ENCODE results near the gene TMTC2.

Gene TMTC2

DNA sequence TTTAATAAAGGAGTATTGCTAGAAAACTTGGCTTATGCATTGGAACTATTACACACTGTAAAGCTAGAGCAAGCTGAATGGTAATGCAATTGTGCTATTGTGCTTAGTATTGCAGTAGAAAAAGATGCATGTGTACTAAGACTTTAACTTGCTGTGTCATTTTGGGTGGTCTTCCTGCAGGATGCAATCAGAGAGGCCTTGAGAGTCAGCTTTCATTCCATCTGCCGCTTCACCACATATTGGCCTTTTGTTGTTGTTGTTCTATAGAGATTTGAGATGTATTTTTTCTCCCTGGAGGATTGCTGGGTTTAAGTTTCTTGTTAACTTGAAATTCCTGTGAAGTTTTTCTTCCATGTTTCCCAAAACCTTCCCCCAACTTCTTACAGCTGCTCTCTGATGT, 449.7 kb downstream of the TMTC2 start:
- Histone ChIP-seq H3K4me1 (ENCODE audit: control extremely low read depth in 1 of 4, control insufficient read depth in 4 of 4, insufficient read depth in 4 of 4, low read length in 3 of 4) (no peaks in the 10 kb centered on the region), H3K27ac (ENCODE audit: insufficient read depth in 1 of 2, low read depth in 1 of 2, low read length in 2 of 2, poor library complexity in 1 of 2, severe bottlenecking in 2 of 2) (no peak overlapping the region), H3K4me3 (ENCODE audit: control insufficient read depth in 1 of 7, extremely low read depth in 1 of 7, insufficient read depth in 4 of 7, low read depth in 2 of 7, low read length in 6 of 7) (no peak overlapping the region), H3K36me3 (ENCODE audit: control insufficient read depth in 4 of 4, insufficient read depth in 4 of 4, low read length in 3 of 4) (no peaks in the 10 kb centered on the region), H3K27me3 (replicated peaks in 2 of 5; ENCODE audit: control insufficient read depth in 4 of 5, insufficient read depth in 5 of 5, low read length in 4 of 5) (no peaks in the 10 kb centered on the region), H3K9me3 (ENCODE audit: control extremely low read depth in 1 of 5, control insufficient read depth in 4 of 5, insufficient read depth in 2 of 5, low read depth in 1 of 5, low read length in 4 of 5) (peaks cover 0 to 6% (median 0%) of the 10 kb centered on the region in 5 experiments)
- ChIA-PET POLR2A (no interaction called here), CTCF (interaction anchor here (1.0 kb wide), 1 partner anchor 9 kb away, joined by 3 read pairs; no protein-coding TSS in a partner anchor)
- no CpG with 5 or more reads among the region's 1 CpG for WGBS (ENCODE audit: insufficient coverage)
- no peak for DNase-seq

- Histone ChIP-seq H3K4me1 (ENCODE audit: control extremely low read depth in 1 of 4, control insufficient read depth in 4 of 4, insufficient read depth in 4 of 4, low read length in 3 of 4) (no peaks in the 10 kb centered on the region), H3K27me3 (replicated peaks in 2 of 5; ENCODE audit: control insufficient read depth in 4 of 5, insufficient read depth in 5 of 5, low read length in 4 of 5) (no peaks in the 10 kb centered on the region), H3K27ac (ENCODE audit: insufficient read depth in 1 of 2, low read depth in 1 of 2, low read length in 2 of 2, poor library complexity in 1 of 2, severe bottlenecking in 2 of 2) (no peak overlapping the region), H3K9me3 (ENCODE audit: control extremely low read depth in 1 of 5, control insufficient read depth in 4 of 5, insufficient read depth in 2 of 5, low read depth in 1 of 5, low read length in 4 of 5) (peaks cover 0 to 6% (median 0%) of the 10 kb centered on the region in 5 experiments), H3K4me3 (ENCODE audit: control insufficient read depth in 1 of 7, extremely low read depth in 1 of 7, insufficient read depth in 4 of 7, low read depth in 2 of 7, low read length in 6 of 7) (no peak overlapping the region), H3K36me3 (ENCODE audit: control insufficient read depth in 4 of 4, insufficient read depth in 4 of 4, low read length in 3 of 4) (no peaks in the 10 kb centered on the region)
- WGBS (ENCODE audit: insufficient coverage) = 96% methylated on average over 18 of the region's 18 CpGs
- ChIA-PET POLR2A (no interaction called here), CTCF (interaction anchor here (0.6 kb wide), 1 partner anchor 13 kb away, joined by 3 read pairs; no protein-coding TSS in a partner anchor)
- no peak for DNase-seq
Measured at GRCh38 chr12:83140135-83140534, 453.4 kb downstream of the TMTC2 start.

GRCh38 chr12:83141460-83141994, 454.8 kb downstream of the TMTC2 start:
- Histone ChIP-seq H3K36me3 (ENCODE audit: control insufficient read depth in 4 of 4, insufficient read depth in 4 of 4, low read length in 3 of 4) (no peaks in the 10 kb centered on the region), H3K27ac (ENCODE audit: insufficient read depth in 1 of 2, low read depth in 1 of 2, low read length in 2 of 2, poor library complexity in 1 of 2, severe bottlenecking in 2 of 2) (no peak overlapping the region), H3K9me3 (ENCODE audit: control extremely low read depth in 1 of 5, control insufficient read depth in 4 of 5, insufficient read depth in 2 of 5, low read depth in 1 of 5, low read length in 4 of 5) (peaks cover 0 to 6% (median 0%) of the 10 kb centered on the region in 5 experiments), H3K27me3 (replicated peaks in 2 of 5; ENCODE audit: control insufficient read depth in 4 of 5, insufficient read depth in 5 of 5, low read length in 4 of 5) (no peaks in the 10 kb centered on the region), H3K4me3 (ENCODE audit: control insufficient read depth in 1 of 7, extremely low read depth in 1 of 7, insufficient read depth in 4 of 7, low read depth in 2 of 7, low read length in 6 of 7) (no peak overlapping the region), H3K4me1 (ENCODE audit: control extremely low read depth in 1 of 4, control insufficient read depth in 4 of 4, insufficient read depth in 4 of 4, low read length in 3 of 4) (no peaks in the 10 kb centered on the region)
- CTCF ChIA-PET = no interaction called here
- no peak for DNase-seq
- WGBS (ENCODE audit: insufficient coverage) = 83% methylated on average over 2 of the region's 5 CpGs
- POLR2A ChIA-PET = no interaction called here

- ChIA-PET POLR2A (no interaction called here), CTCF (no interaction called here)
- H3K9me3 ChIP-seq (ENCODE audit: control extremely low read depth in 1 of 5, control insufficient read depth in 4 of 5, insufficient read depth in 2 of 5, low read depth in 1 of 5, low read length in 4 of 5) = peaks cover 0 to 6% (median 0%) of the 10 kb centered on the region in 5 experiments
- 95% methylated on average over 5 of the region's 6 CpGs for WGBS (ENCODE audit: insufficient coverage)
- H3K27ac ChIP-seq (ENCODE audit: insufficient read depth in 1 of 2, low read depth in 1 of 2, low read length in 2 of 2, poor library complexity in 1 of 2, severe bottlenecking in 2 of 2) = no peak overlapping the region
- H3K4me3 ChIP-seq (ENCODE audit: control insufficient read depth in 1 of 7, extremely low read depth in 1 of 7, insufficient read depth in 4 of 7, low read depth in 2 of 7, low read length in 6 of 7) = no peak overlapping the region
- no peaks in the 10 kb centered on the region for H3K36me3 ChIP-seq (ENCODE audit: control insufficient read depth in 4 of 4, insufficient read depth in 4 of 4, low read length in 3 of 4)
- no peaks in the 10 kb centered on the region for H3K27me3 ChIP-seq (replicated peaks in 2 of 5; ENCODE audit: control insufficient read depth in 4 of 5, insufficient read depth in 5 of 5, low read length in 4 of 5)
- DNase-seq = no peak
- no peaks in the 10 kb centered on the region for H3K4me1 ChIP-seq (ENCODE audit: control extremely low read depth in 1 of 4, control insufficient read depth in 4 of 4, insufficient read depth in 4 of 4, low read length in 3 of 4)
Measured at GRCh38 chr12:83142914-83143313, 456.2 kb downstream of the TMTC2 start.

DNA sequence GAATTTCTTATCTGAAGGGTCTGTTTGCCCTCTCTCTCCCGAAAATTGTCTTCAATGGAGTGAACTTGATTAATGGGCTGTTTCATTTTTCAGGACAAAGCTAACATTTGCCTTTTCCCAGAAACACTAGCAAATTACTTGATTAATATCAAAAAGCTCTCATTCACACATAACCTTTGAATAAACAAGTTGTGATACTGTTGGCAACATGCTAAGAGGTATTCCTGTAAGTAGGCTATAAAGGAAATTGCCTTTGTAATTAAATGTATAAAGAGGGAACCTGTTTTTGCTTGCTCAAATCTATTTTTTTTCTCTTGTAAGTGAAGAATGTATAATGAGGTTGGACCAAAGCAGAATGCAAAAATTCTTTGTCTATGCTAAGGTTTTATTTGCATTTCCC, 457.2 kb downstream of the TMTC2 start:
- Histone ChIP-seq H3K27ac (ENCODE audit: insufficient read depth in 1 of 2, low read depth in 1 of 2, low read length in 2 of 2, poor library complexity in 1 of 2, severe bottlenecking in 2 of 2) (no peak overlapping the region), H3K36me3 (ENCODE audit: control insufficient read depth in 4 of 4, insufficient read depth in 4 of 4, low read length in 3 of 4) (no peaks in the 10 kb centered on the region), H3K4me1 (ENCODE audit: control extremely low read depth in 1 of 4, control insufficient read depth in 4 of 4, insufficient read depth in 4 of 4, low read length in 3 of 4) (no peaks in the 10 kb centered on the region), H3K9me3 (ENCODE audit: control extremely low read depth in 1 of 5, control insufficient read depth in 4 of 5, insufficient read depth in 2 of 5, low read depth in 1 of 5, low read length in 4 of 5) (peaks cover 0 to 6% (median 0%) of the 10 kb centered on the region in 5 experiments), H3K27me3 (replicated peaks in 2 of 5; ENCODE audit: control insufficient read depth in 4 of 5, insufficient read depth in 5 of 5, low read length in 4 of 5) (no peaks in the 10 kb centered on the region), H3K4me3 (ENCODE audit: control insufficient read depth in 1 of 7, extremely low read depth in 1 of 7, insufficient read depth in 4 of 7, low read depth in 2 of 7, low read length in 6 of 7) (no peak overlapping the region)
- no CpG with 5 or more reads among the region's 1 CpG for WGBS (ENCODE audit: insufficient coverage)
- CTCF ChIA-PET = no interaction called here
- DNase-seq = no peak
- POLR2A ChIA-PET = interaction anchor here (0.5 kb wide), 1 partner anchor 49 kb away, joined by 3 read pairs; no protein-coding TSS in a partner anchor

GRCh38 chr12:83145325-83145840, 458.7 kb downstream of the TMTC2 start:
- H3K4me3 ChIP-seq (ENCODE audit: control insufficient read depth in 1 of 7, extremely low read depth in 1 of 7, insufficient read depth in 4 of 7, low read depth in 2 of 7, low read length in 6 of 7) = no peak overlapping the region
- H3K9me3 ChIP-seq (ENCODE audit: control extremely low read depth in 1 of 5, control insufficient read depth in 4 of 5, insufficient read depth in 2 of 5, low read depth in 1 of 5, low read length in 4 of 5) = no peaks in the 10 kb centered on the region
- H3K27ac ChIP-seq (ENCODE audit: insufficient read depth in 1 of 2, low read depth in 1 of 2, low read length in 2 of 2, poor library complexity in 1 of 2, severe bottlenecking in 2 of 2) = no peak overlapping the region
- no peaks in the 10 kb centered on the region for H3K4me1 ChIP-seq (ENCODE audit: control extremely low read depth in 1 of 4, control insufficient read depth in 4 of 4, insufficient read depth in 4 of 4, low read length in 3 of 4)
- WGBS (ENCODE audit: insufficient coverage) = 95% methylated on average over 2 of the region's 2 CpGs
- H3K27me3 ChIP-seq (replicated peaks in 2 of 5; ENCODE audit: control insufficient read depth in 4 of 5, insufficient read depth in 5 of 5, low read length in 4 of 5) = no peaks in the 10 kb centered on the region
- POLR2A ChIA-PET = no interaction called here
- no peak for DNase-seq
- no peaks in the 10 kb centered on the region for H3K36me3 ChIP-seq (ENCODE audit: control insufficient read depth in 4 of 4, insufficient read depth in 4 of 4, low read length in 3 of 4)
- CTCF ChIA-PET = no interaction called here

GRCh38 chr12:83147341-83147740, 460.6 kb downstream of the TMTC2 start:
- POLR2A ChIA-PET = no interaction called here
- CTCF ChIA-PET = no interaction called here
- 86% methylated on average over 1 of the region's 2 CpGs for WGBS (ENCODE audit: insufficient coverage)

More at GRCh38 chr12:83147341-83147740, 460.6 kb downstream of the TMTC2 start:
- Histone ChIP-seq H3K27ac (ENCODE audit: insufficient read depth in 1 of 2, low read depth in 1 of 2, low read length in 2 of 2, poor library complexity in 1 of 2, severe bottlenecking in 2 of 2) (no peak overlapping the region), H3K4me1 (ENCODE audit: control extremely low read depth in 1 of 4, control insufficient read depth in 4 of 4, insufficient read depth in 4 of 4, low read length in 3 of 4) (peaks cover 0 to 4% (median 0%) of the 10 kb centered on the region in 4 experiments), H3K4me3 (ENCODE audit: control insufficient read depth in 1 of 7, extremely low read depth in 1 of 7, insufficient read depth in 4 of 7, low read depth in 2 of 7, low read length in 6 of 7) (no peak overlapping the region), H3K27me3 (replicated peaks in 2 of 5; ENCODE audit: control insufficient read depth in 4 of 5, insufficient read depth in 5 of 5, low read length in 4 of 5) (no peaks in the 10 kb centered on the region), H3K36me3 (ENCODE audit: control insufficient read depth in 4 of 4, insufficient read depth in 4 of 4, low read length in 3 of 4) (no peaks in the 10 kb centered on the region), H3K9me3 (ENCODE audit: control extremely low read depth in 1 of 5, control insufficient read depth in 4 of 5, insufficient read depth in 2 of 5, low read depth in 1 of 5, low read length in 4 of 5) (no peaks in the 10 kb centered on the region)
- no peak for DNase-seq

Data from common myeloid progenitor, CD34-positive (primary cell).